GM18505 (cell line): Measurements from ENCODE around the gene MALRD1.

Source experiments
- ATAC-seq: cut with Tn5 transposase; IDR thresholded peaks from one replicate; pipeline ENCODE4 v1.9.1; 2021; ENCODE audit not compliant: unreplicated experiment
- POLR2A ChIP-seq: IDR thresholded peaks from 4 replicates; pipeline ENCODE4 v1.6.1; 2011; ENCODE audit warnings: borderline replicate concordance; ENCODE audit not compliant: insufficient read depth, insufficient read length; ENCODE audit errors: extremely low read depth

MALRD1 gene

GRCh38 chr10:19518632-19519031, 470.0 kb downstream of the MALRD1 start:
- ATAC-seq = no peak
- no peak for TF ChIP-seq POLR2A

- ATAC-seq = no peak
- TF ChIP-seq POLR2A = no peak
These were observed 482.7 kb downstream of the MALRD1 start for GRCh38 chr10:19531324-19531723.

- TF ChIP-seq POLR2A = no peak
- no peak for ATAC-seq
These were observed 483.8 kb downstream of the MALRD1 start for GRCh38 chr10:19532411-19532810.

GRCh38 chr10:19541299-19541698, 492.7 kb downstream of the MALRD1 start:
- TF ChIP-seq POLR2A = no peak
- no peak for ATAC-seq

GRCh38 chr10:19546224-19546623, 497.6 kb downstream of the MALRD1 start:
- no peak for ATAC-seq
- no peak for TF ChIP-seq POLR2A

- ATAC-seq = no peak
- TF ChIP-seq POLR2A = no peak
These were observed 500.9 kb downstream of the MALRD1 start for GRCh38 chr10:19549503-19549902.

- no peak for TF ChIP-seq POLR2A
- ATAC-seq = no peak
These were observed 508.1 kb downstream of the MALRD1 start for GRCh38 chr10:19556666-19557065.

GRCh38 chr10:19561181-19561580, 512.6 kb downstream of the MALRD1 start:
- ATAC-seq = no peak
- TF ChIP-seq POLR2A = no peak

- TF ChIP-seq POLR2A = no peak
- no peak for ATAC-seq
These were observed 515.0 kb downstream of the MALRD1 start for GRCh38 chr10:19563388-19564141.

- TF ChIP-seq POLR2A = no peak
- no peak for ATAC-seq
These were observed 521.5 kb downstream of the MALRD1 start for GRCh38 chr10:19570120-19570519.

GRCh38 chr10:19570991-19571390, 522.4 kb downstream of the MALRD1 start:
- no peak for ATAC-seq
- no peak for TF ChIP-seq POLR2A

- ATAC-seq = no peak
- no peak for TF ChIP-seq POLR2A
These were observed 523.5 kb downstream of the MALRD1 start for GRCh38 chr10:19572056-19572455.

GRCh38 chr10:19576576-19576975, 528.0 kb downstream of the MALRD1 start:
- TF ChIP-seq POLR2A = no peak
- no peak for ATAC-seq

GRCh38 chr10:19577381-19577780, 528.8 kb downstream of the MALRD1 start:
- ATAC-seq = no peak
- no peak for TF ChIP-seq POLR2A

- ATAC-seq = no peak
- TF ChIP-seq POLR2A = no peak
These were observed 529.2 kb downstream of the MALRD1 start for GRCh38 chr10:19577807-19578206.

GRCh38 chr10:19578571-19578970, 530.0 kb downstream of the MALRD1 start:
- TF ChIP-seq POLR2A = no peak
- ATAC-seq = no peak
